ENCODE data around the gene MGAM2. TPM values are rescaled to one million over a fixed set of nuclear protein-coding genes. Genes with fewer than 3 reads are reported as not detected.

MGAM2 gene
- total and polyA plus RNA-seq, 10 of the 15 experiments (the other 5 are each of a cell fraction or from before 2014, with no cell fraction given), result 0.01 to 0.16 (median 0.03) TPM; not detected in 6

DNA sequence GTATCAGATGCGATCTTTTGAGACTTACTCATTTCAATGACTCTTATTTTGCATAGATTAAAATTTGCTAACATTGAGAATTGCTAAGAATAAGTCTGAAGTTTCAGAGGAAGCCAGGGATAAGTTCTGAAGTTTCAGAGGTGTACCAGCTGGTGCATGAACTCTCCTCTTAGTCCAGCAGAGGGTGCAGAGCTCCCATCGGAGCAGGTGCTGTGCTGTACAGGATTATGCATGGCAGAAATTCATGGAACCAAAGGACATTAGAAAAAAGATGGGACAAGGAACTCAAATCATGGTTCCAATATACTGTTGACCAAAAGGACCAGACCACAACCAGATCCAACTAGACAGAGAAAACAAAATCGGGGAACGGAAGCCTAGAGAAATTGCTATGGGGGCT, 41.9 kb downstream of the MGAM2 start (continued):
- TF ChIP-seq PML (IDR thresholded peaks at IDR 0.05; ENCODE audit: low read length), result no peak
- TF ChIP-seq JUND (IDR thresholded peaks at IDR 0.05; ENCODE audit: low read depth, low read length), result no peak
- no peak for TF ChIP-seq HDAC2 (IDR thresholded peaks at IDR 0.05)
- no peak for TF ChIP-seq EGR1 (IDR thresholded peaks at IDR 0.05; ENCODE audit: borderline replicate concordance in 1 of 2, low read depth in 2 of 2, low read length in 2 of 2)
- TF ChIP-seq NFIC (IDR thresholded peaks at IDR 0.05; ENCODE audit: low read depth, low read length), result no peak
- peak; percentile 32 for TF ChIP-seq RAD21 (IDR thresholded peaks at IDR 0.05; ENCODE audit: insufficient read depth, low read depth, low read length)
- TF ChIP-seq IRF4 (IDR thresholded peaks at IDR 0.05; ENCODE audit: low read depth, low read length), result no peak
- TF ChIP-seq, protein P1, sequence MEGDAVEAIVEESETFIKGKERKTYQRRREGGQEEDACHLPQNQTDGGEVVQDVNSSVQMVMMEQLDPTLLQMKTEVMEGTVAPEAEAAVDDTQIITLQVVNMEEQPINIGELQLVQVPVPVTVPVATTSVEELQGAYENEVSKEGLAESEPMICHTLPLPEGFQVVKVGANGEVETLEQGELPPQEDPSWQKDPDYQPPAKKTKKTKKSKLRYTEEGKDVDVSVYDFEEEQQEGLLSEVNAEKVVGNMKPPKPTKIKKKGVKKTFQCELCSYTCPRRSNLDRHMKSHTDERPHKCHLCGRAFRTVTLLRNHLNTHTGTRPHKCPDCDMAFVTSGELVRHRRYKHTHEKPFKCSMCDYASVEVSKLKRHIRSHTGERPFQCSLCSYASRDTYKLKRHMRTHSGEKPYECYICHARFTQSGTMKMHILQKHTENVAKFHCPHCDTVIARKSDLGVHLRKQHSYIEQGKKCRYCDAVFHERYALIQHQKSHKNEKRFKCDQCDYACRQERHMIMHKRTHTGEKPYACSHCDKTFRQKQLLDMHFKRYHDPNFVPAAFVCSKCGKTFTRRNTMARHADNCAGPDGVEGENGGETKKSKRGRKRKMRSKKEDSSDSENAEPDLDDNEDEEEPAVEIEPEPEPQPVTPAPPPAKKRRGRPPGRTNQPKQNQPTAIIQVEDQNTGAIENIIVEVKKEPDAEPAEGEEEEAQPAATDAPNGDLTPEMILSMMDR (IDR thresholded peaks at IDR 0.05 in 2 of 3, conservative IDR thresholded peaks at IDR 0.05 in 1 of 3; ENCODE audit: control insufficient read depth in 2 of 3, extremely low read depth in 1 of 3, insufficient read depth in 1 of 3, low read depth in 3 of 3, low read length in 3 of 3), result peak in 2 of 3 experiments; percentile 21 to 25; a peak in 2 of 6 replicates

DNA sequence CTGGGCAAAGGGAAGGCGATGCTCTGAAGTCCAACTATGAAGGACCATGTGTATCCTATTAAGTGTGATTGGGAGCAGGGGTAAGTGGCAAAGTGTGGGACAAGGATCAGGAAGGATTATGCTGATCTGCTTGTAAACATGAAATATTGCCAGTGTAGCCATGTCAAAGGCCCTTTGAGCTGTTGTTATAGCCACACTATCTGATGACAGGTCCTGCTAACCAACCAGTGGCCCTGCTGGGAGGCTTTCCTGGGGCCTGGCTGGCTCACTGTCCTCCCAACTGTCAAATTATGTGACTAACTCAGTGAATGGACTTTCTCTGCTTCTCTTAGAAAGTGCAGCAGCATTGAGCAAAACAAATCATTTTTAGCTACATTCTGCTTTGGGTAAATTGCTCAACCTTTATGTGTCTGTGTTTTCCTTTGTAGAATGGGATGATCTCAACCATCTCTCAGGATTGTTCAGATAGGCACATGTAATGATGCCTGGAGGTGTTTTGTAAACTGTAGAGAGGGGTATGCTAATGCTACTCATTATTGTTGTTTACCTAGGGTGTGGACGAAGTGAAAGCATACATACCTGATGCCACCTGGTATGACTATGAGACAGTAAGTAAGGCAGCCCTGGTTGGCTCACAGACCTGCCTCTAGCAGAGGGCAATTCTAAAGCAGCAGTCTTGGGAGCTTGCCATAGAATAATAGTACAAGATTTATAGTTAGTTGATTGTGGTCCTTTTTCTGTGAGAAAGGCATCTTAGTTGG, 47.4 kb downstream of the MGAM2 start:
- Histone ChIP-seq H3K27me3 (replicated peaks in 1 of 2; ENCODE audit: control insufficient read depth in 2 of 2, insufficient read depth in 2 of 2, low read length in 1 of 2) (no peaks in the 10 kb centered on the region), H3K4me2 (ENCODE audit: control insufficient read depth, insufficient read depth) (no peak overlapping the region), H4K20me1 (ENCODE audit: control insufficient read depth, insufficient read depth) (no peaks in the 10 kb centered on the region), H3K79me2 (ENCODE audit: control insufficient read depth, insufficient read depth, low read length) (no peaks in the 10 kb centered on the region), H3K9me3 (replicated peaks; ENCODE audit: control insufficient read depth, insufficient read depth, low read length) (no peaks in the 10 kb centered on the region), H3K9ac (ENCODE audit: control insufficient read depth, insufficient read depth, low read length) (no peak overlapping the region), H3K36me3 (ENCODE audit: control insufficient read depth in 2 of 2, insufficient read depth in 2 of 2, low read length in 1 of 2) (no peaks in the 10 kb centered on the region), H3K4me3 (no peak overlapping the region), H3K4me1 (ENCODE audit: control insufficient read depth, insufficient read depth, low read length) (no peaks in the 10 kb centered on the region), H3K27ac (ENCODE audit: control insufficient read depth, insufficient read depth) (no peak overlapping the region), H2AFZ (ENCODE audit: control insufficient read depth, low read depth, low read length) (no peak overlapping the region)
- ChIA-PET POLR2A (interaction anchor here (0.5 kb wide), 1 partner anchor 179 kb away, joined by 3 read pairs; no protein-coding TSS in a partner anchor), RAD21 (ENCODE audit: unreplicated experiment) (no interaction called here), SMC1A (ENCODE audit: uncharacterized antibody, unreplicated experiment) (no interaction called here), CTCF (interaction anchor here (2.0 kb wide), 1 partner anchor 21 kb away, joined by 5 read pairs; no protein-coding TSS in a partner anchor)
- WGBS (ENCODE audit: insufficient coverage, insufficient replicate concordance, low lambda C conversion rate, missing lambda C conversion rate), result 11% methylated on average over 2 of the region's 2 CpGs
- intact Hi-C loops (cut with micrococcal nuclease; ENCODE audit: unreplicated experiment), result no loop called here
- in situ Hi-C loops (cut with MboI), result no loop called here
- FAIRE-seq, result no peak
- no peak for ATAC-seq
- BruUV-seq (replicated peaks), result no TSS peak
- TF ChIP-seq STAT1 (conservative IDR thresholded peaks at IDR 0.05), result no peak
- DNase-seq (ENCODE audit: low read depth, low spot score), result no peak
